ENCODE results near the gene GGCT.

GGCT gene

GRCh38 chr7:30447466-30447865 lies 57.2 kb downstream of the GGCT start:
- H3K4me1 ChIP-seq (ENCODE audit: low read depth, poor library complexity, severe bottlenecking): peaks cover 12% of the 10 kb centered on the region
- no peaks in the 10 kb centered on the region for H3K36me3 ChIP-seq (ENCODE audit: insufficient read depth)

More at GRCh38 chr7:30447466-30447865, 57.2 kb downstream of the GGCT start:
- Histone ChIP-seq H3K79me2 (ENCODE audit: insufficient read depth, low read depth) (no peaks in the 10 kb centered on the region), H3K27me3 (ENCODE audit: insufficient read depth, low read depth) (no peaks in the 10 kb centered on the region), H4K20me1 (ENCODE audit: insufficient read depth) (no peaks in the 10 kb centered on the region), H2AFZ (ENCODE audit: low read depth) (no peak overlapping the region), H3K27ac (no peak overlapping the region), H3K9ac (no peak overlapping the region), H3K4me3 (IDR thresholded peaks at IDR 0.05; ENCODE audit: insufficient read depth, low read depth, low read length) (no peak overlapping the region), H3K4me2 (no peak overlapping the region)
- no peak for TF ChIP-seq CTCF (conservative IDR thresholded peaks at IDR 0.05; ENCODE audit: low read depth, low read length)
